ENCODE measurements around the gene KLLN. TPM values are rescaled to one million over a fixed set of nuclear protein-coding genes. Genes with fewer than 3 reads are reported as not detected.

The KLLN gene
- total RNA-seq, 1 experiment from 2014 or later: 0.15 TPM

- no peaks in the 10 kb centered on the region for H3K79me2 ChIP-seq (ENCODE audit: low read length)
- no peaks in the 10 kb centered on the region for H3K36me3 ChIP-seq (ENCODE audit: low read depth, low read length)
- H3K9ac ChIP-seq (ENCODE audit: low read length): peak overlapping the region; percentile 61
- ATAC-seq: peak; percentile 34
- peak overlapping the region; percentile 22; the same call in 1 of the 2 replicates for H3K4me3 ChIP-seq (ENCODE audit: low read length)
- intact Hi-C loops (cut with micrococcal nuclease): loop anchor here (2.0 kb wide), 1 partner anchor 15 kb away; no protein-coding TSS in a partner anchor
- TF ChIP-seq, protein P1, sequence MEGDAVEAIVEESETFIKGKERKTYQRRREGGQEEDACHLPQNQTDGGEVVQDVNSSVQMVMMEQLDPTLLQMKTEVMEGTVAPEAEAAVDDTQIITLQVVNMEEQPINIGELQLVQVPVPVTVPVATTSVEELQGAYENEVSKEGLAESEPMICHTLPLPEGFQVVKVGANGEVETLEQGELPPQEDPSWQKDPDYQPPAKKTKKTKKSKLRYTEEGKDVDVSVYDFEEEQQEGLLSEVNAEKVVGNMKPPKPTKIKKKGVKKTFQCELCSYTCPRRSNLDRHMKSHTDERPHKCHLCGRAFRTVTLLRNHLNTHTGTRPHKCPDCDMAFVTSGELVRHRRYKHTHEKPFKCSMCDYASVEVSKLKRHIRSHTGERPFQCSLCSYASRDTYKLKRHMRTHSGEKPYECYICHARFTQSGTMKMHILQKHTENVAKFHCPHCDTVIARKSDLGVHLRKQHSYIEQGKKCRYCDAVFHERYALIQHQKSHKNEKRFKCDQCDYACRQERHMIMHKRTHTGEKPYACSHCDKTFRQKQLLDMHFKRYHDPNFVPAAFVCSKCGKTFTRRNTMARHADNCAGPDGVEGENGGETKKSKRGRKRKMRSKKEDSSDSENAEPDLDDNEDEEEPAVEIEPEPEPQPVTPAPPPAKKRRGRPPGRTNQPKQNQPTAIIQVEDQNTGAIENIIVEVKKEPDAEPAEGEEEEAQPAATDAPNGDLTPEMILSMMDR (conservative IDR thresholded peaks at IDR 0.05; ENCODE audit: low read depth, low read length): no peak
- TF ChIP-seq EZH2phosphoT487 (IDR thresholded peaks at IDR 0.05; ENCODE audit: borderline replicate concordance, low read length) (no peak), EZH2 (IDR thresholded peaks at IDR 0.05; ENCODE audit: low read length, unreplicated experiment) (no peak)
- CTCF ChIA-PET: no interaction called here
- DNase-seq: peak; percentile 87
- H3K27me3 ChIP-seq (ENCODE audit: low read length): no peaks in the 10 kb centered on the region
- H3K4me1 ChIP-seq (ENCODE audit: insufficient read depth, low read length): peaks cover 64% of the 10 kb centered on the region
- no TSS peak for BruUV-seq (replicated peaks)
- H3K9me3 ChIP-seq (ENCODE audit: low read length): no peaks in the 10 kb centered on the region
- H3F3A ChIP-seq (ENCODE audit: low read length, unreplicated experiment): peaks cover 14% of the 10 kb centered on the region
- H3K9me2 ChIP-seq (replicated peaks; ENCODE audit: low read length): no peaks in the 10 kb centered on the region
- H3K27ac ChIP-seq (ENCODE audit: low read length): peak overlapping the region; percentile 98
- peak overlapping the region; percentile 52; the same call in 1 of the 2 replicates for H2AFZ ChIP-seq (ENCODE audit: low read length)
- peak overlapping the region; percentile 84 for H3K4me2 ChIP-seq (ENCODE audit: low read length)
- POLR2A ChIA-PET (ENCODE audit: unreplicated experiment): interaction anchor here (0.9 to 1.1 kb wide), 2 partner anchors 16 to 28 kb away, joined by 3 to 4 read pairs; partner anchors contain the start of gene ATAD1
- H4K20me1 ChIP-seq (ENCODE audit: low read length): no peaks in the 10 kb centered on the region
These were observed 17.3 kb downstream of the KLLN start for GRCh38 chr10:87846023-87846422.

DNA sequence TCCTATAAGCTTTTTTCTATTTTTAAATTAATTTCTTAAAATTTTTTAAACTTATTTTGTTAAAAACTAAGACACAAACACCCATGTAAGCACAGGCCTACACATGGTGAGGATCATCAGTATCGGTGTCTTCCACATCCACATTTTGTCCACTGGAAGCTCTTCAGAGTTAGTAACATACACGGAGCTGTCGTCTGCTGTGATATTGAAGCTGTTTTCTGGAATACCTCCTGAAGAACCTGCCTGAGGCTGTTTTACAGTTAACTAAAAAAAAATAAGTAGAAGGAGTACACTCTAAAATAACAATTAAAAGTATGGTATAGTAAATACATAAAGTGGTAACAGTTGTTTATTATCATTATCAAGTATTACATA, 17.7 kb downstream of the KLLN start:
- peak overlapping the region; percentile 80 for H3K9ac ChIP-seq (ENCODE audit: low read length)
- peaks cover 14% of the 10 kb centered on the region for H3F3A ChIP-seq (ENCODE audit: low read length, unreplicated experiment)
- DNase-seq: no peak
- peak overlapping the region; percentile 98 for H3K27ac ChIP-seq (ENCODE audit: low read length)
- H3K4me3 ChIP-seq (ENCODE audit: low read length): peak overlapping the region; percentile 50; the same call in 1 of the 2 replicates
- CTCF ChIA-PET: no interaction called here
- BruUV-seq (replicated peaks): no TSS peak
- H3K36me3 ChIP-seq (ENCODE audit: low read depth, low read length): no peaks in the 10 kb centered on the region
- no peak overlapping the region for H2AFZ ChIP-seq (ENCODE audit: low read length)
- no peaks in the 10 kb centered on the region for H3K79me2 ChIP-seq (ENCODE audit: low read length)
- H3K9me2 ChIP-seq (replicated peaks; ENCODE audit: low read length): no peaks in the 10 kb centered on the region
- POLR2A ChIA-PET (ENCODE audit: unreplicated experiment): interaction anchor here (0.9 to 1.1 kb wide), 2 partner anchors 16 to 28 kb away, joined by 3 to 4 read pairs; partner anchors contain the start of gene ATAD1
- ATAC-seq: 0 out of 2 replicates have a peak, but pooled peaks have one; percentile 5
- H3K9me3 ChIP-seq (ENCODE audit: low read length): no peaks in the 10 kb centered on the region
- H3K27me3 ChIP-seq (ENCODE audit: low read length): no peaks in the 10 kb centered on the region
- H3K4me1 ChIP-seq (ENCODE audit: insufficient read depth, low read length): peaks cover 64% of the 10 kb centered on the region
- intact Hi-C loops (cut with micrococcal nuclease): no loop called here
- peak overlapping the region; percentile 84 for H3K4me2 ChIP-seq (ENCODE audit: low read length)
- H4K20me1 ChIP-seq (ENCODE audit: low read length): no peaks in the 10 kb centered on the region
- TF ChIP-seq EZH2phosphoT487 (IDR thresholded peaks at IDR 0.05; ENCODE audit: borderline replicate concordance, low read length): no peak
- TF ChIP-seq EZH2 (IDR thresholded peaks at IDR 0.05; ENCODE audit: low read length, unreplicated experiment): no peak
- TF ChIP-seq, protein P1 (conservative IDR thresholded peaks at IDR 0.05; ENCODE audit: low read depth, low read length): no peak

All from PC-3 (cell line).